ENCODE data around the gene IRGC.

IRGC gene

GRCh38 chr19:43690890-43691289 is 25.0 kb upstream of the IRGC start:
- DNase-seq (ENCODE audit: low read depth in 2 of 2, low spot score in 1 of 2), result no peak

GRCh38 chr19:43691755-43692154 is 24.1 kb upstream of the IRGC start:
- DNase-seq (ENCODE audit: low read depth in 2 of 2, low spot score in 1 of 2), result no peak

GRCh38 chr19:43692385-43692784 is 23.5 kb upstream of the IRGC start:
- DNase-seq (ENCODE audit: low read depth in 2 of 2, low spot score in 1 of 2), result no peak

- no peak for DNase-seq (ENCODE audit: low read depth in 2 of 2, low spot score in 1 of 2)
Observed at GRCh38 chr19:43692877-43693276, 23.0 kb upstream of the IRGC start.

GRCh38 chr19:43694553-43694952 is 21.3 kb upstream of the IRGC start:
- no peak for DNase-seq (ENCODE audit: low read depth in 2 of 2, low spot score in 1 of 2)

GRCh38 chr19:43695985-43696704 is 19.7 kb upstream of the IRGC start:
- DNase-seq (ENCODE audit: low read depth in 2 of 2, low spot score in 1 of 2), result no peak

GRCh38 chr19:43697295-43697694 is 18.6 kb upstream of the IRGC start:
- no peak for DNase-seq (ENCODE audit: low read depth in 2 of 2, low spot score in 1 of 2)

- no peak for DNase-seq (ENCODE audit: low read depth in 2 of 2, low spot score in 1 of 2)
Observed at GRCh38 chr19:43699506-43700394, 16.1 kb upstream of the IRGC start.

GRCh38 chr19:43700395-43701000 is 15.4 kb upstream of the IRGC start:
- DNase-seq (ENCODE audit: low read depth in 2 of 2, low spot score in 1 of 2), result no peak

GRCh38 chr19:43704002-43704705 is 11.7 kb upstream of the IRGC start:
- DNase-seq (ENCODE audit: low read depth in 2 of 2, low spot score in 1 of 2), result no peak

- no peak for DNase-seq (ENCODE audit: low read depth in 2 of 2, low spot score in 1 of 2)
Observed at GRCh38 chr19:43705729-43706128, 10.1 kb upstream of the IRGC start.

- no peak for DNase-seq (ENCODE audit: low read depth in 2 of 2, low spot score in 1 of 2)
Observed at GRCh38 chr19:43707158-43707712, 8.6 kb upstream of the IRGC start.

GRCh38 chr19:43708716-43709115 is 7.2 kb upstream of the IRGC start:
- DNase-seq (ENCODE audit: low read depth in 2 of 2, low spot score in 1 of 2), result no peak

GRCh38 chr19:43711751-43712355 is 4.0 kb upstream of the IRGC start:
- no peak for DNase-seq (ENCODE audit: low read depth in 2 of 2, low spot score in 1 of 2)

- no peak for DNase-seq (ENCODE audit: low read depth in 2 of 2, low spot score in 1 of 2)
Observed at GRCh38 chr19:43713208-43713607, 2.7 kb upstream of the IRGC start.

GRCh38 chr19:43718627-43719377 is 2.9 kb downstream of the IRGC start:
- DNase-seq (ENCODE audit: low read depth in 2 of 2, low spot score in 1 of 2), result no peak

GRCh38 chr19:43719378-43719868 is 3.5 kb downstream of the IRGC start:
- DNase-seq (ENCODE audit: low read depth in 2 of 2, low spot score in 1 of 2), result no peak

- no peak for DNase-seq (ENCODE audit: low read depth in 2 of 2, low spot score in 1 of 2)
Observed at GRCh38 chr19:43719918-43720317, 4.0 kb downstream of the IRGC start.

GRCh38 chr19:43720936-43721335 is 5.1 kb downstream of the IRGC start:
- DNase-seq (ENCODE audit: low read depth in 2 of 2, low spot score in 1 of 2), result no peak
